HG03442 (cell line): ENCODE measurements around the gene MS4A6E.
"Not testable (repeated sequence)": the region's sequence is repeated elsewhere in the genome, so short reads cannot be mapped to it uniquely, and the experiment has no call there.

ENCODE experiments used
- ATAC-seq: cut with Tn5 transposase; IDR thresholded peaks from one replicate; pipeline ENCODE4 v1.9.1; 2021; ENCODE audit warnings: mild to moderate bottlenecking, moderate library complexity; ENCODE audit not compliant: unreplicated experiment

MS4A6E gene

GRCh38 chr11:60334005-60334620 lies 7.1 kb downstream of the MS4A6E start:
- peak; percentile 51 for ATAC-seq

- ATAC-seq: peak; percentile 56
These were observed 9.8 kb downstream of the MS4A6E start for GRCh38 chr11:60336767-60337391.

- ATAC-seq: no peak
These were observed 11.0 kb downstream of the MS4A6E start for GRCh38 chr11:60338053-60338452.

- ATAC-seq: no peak
These were observed 12.3 kb downstream of the MS4A6E start for GRCh38 chr11:60339356-60339755.

GRCh38 chr11:60343094-60343704 lies 16.1 kb downstream of the MS4A6E start:
- no peak for ATAC-seq

GRCh38 chr11:60344146-60344545 lies 17.1 kb downstream of the MS4A6E start:
- no peak for ATAC-seq

- ATAC-seq: no peak
These were observed 18.4 kb downstream of the MS4A6E start for GRCh38 chr11:60345489-60345888.

- ATAC-seq: no peak
These were observed 20.2 kb downstream of the MS4A6E start for GRCh38 chr11:60347084-60347797.

- ATAC-seq: no peak
These were observed 21.1 kb downstream of the MS4A6E start for GRCh38 chr11:60348116-60348515.

- no peak for ATAC-seq
These were observed 22.9 kb downstream of the MS4A6E start for GRCh38 chr11:60349990-60350389.

GRCh38 chr11:60357771-60358170 lies 30.7 kb downstream of the MS4A6E start:
- ATAC-seq: no peak

- ATAC-seq: no peak
These were observed 33.6 kb downstream of the MS4A6E start for GRCh38 chr11:60360621-60361020.

- ATAC-seq: no peak
These were observed 35.2 kb downstream of the MS4A6E start for GRCh38 chr11:60362241-60362640.

- ATAC-seq: peak; percentile 48
These were observed 36.8 kb downstream of the MS4A6E start for GRCh38 chr11:60363542-60364470.

GRCh38 chr11:60366262-60366904 lies 39.3 kb downstream of the MS4A6E start:
- not testable (repeated sequence) for ATAC-seq

- ATAC-seq: peak; percentile 84
These were observed 40.0 kb downstream of the MS4A6E start for GRCh38 chr11:60367009-60367408.

- ATAC-seq: no peak
These were observed 40.8 kb downstream of the MS4A6E start for GRCh38 chr11:60367896-60368295.

- ATAC-seq: no peak
These were observed 43.3 kb downstream of the MS4A6E start for GRCh38 chr11:60370252-60370810.

- ATAC-seq: no peak
These were observed 43.8 kb downstream of the MS4A6E start for GRCh38 chr11:60370811-60371298.

- ATAC-seq: no peak
These were observed 44.3 kb downstream of the MS4A6E start for GRCh38 chr11:60371386-60371785.
